Mesothelial cell of epicardium (in vitro differentiated cells): ENCODE data around the gene MPDZ. TPM values are rescaled to one million over a fixed set of nuclear protein-coding genes. Genes with fewer than 3 reads are reported as not detected.
A peak's percentile ranks its signal among the peaks of the same experiment; 100 is the strongest.

Experiments
- DNase-seq, 2 experiments: peaks; one replicate each; pipeline ENCODE4 v3.0.0; 2021; ENCODE audit warnings: low spot score in 2 of 2; ENCODE audit not compliant: unreplicated experiment in 2 of 2
- H3K27ac Mint-ChIP-seq: 2 replicates; pipeline ENCODE4 v1.8.0; 2021; ENCODE audit warnings: mixed read lengths
- H3K27me3 Mint-ChIP-seq: 2 replicates; pipeline ENCODE4 v1.8.0; 2021; ENCODE audit warnings: low read depth, mixed read lengths
- H3K36me3 Mint-ChIP-seq: 2 replicates; pipeline ENCODE4 v1.8.0; 2021; ENCODE audit warnings: mixed read lengths
- H3K4me1 Mint-ChIP-seq: 2 replicates; pipeline ENCODE4 v1.8.0; 2021; ENCODE audit warnings: mixed read lengths
- H3K4me3 Mint-ChIP-seq: 2 replicates; pipeline ENCODE4 v1.8.0; 2021; ENCODE audit warnings: mild to moderate bottlenecking, moderate library complexity, mixed read lengths
- H3K9me3 Mint-ChIP-seq: 2 replicates; pipeline ENCODE4 v1.8.0; 2021; ENCODE audit warnings: mixed read lengths
- CTCF ChIP-seq: fragments of 200-600 bp; sonication (generic); IDR thresholded peaks from one replicate; pipeline ENCODE4 v1.5.0; 2021; ENCODE audit warnings: antibody characterized with exemption; ENCODE audit not compliant: unreplicated experiment
- total RNA-seq: library from RNA; stranded (reverse); gene quantifications from 3 replicates; pipeline ENCODE4 v1.2.1, GENCODE V29; 2021

Gene MPDZ
- total RNA-seq, 1 donor from 2014 or later: 187 TPM

GRCh38 chr9:13113216-13113615 is 166.3 kb downstream of the MPDZ start:
- H3K4me3 Mint-ChIP-seq: no peak overlapping the region
- H3K27ac Mint-ChIP-seq: no peak overlapping the region
- DNase-seq: no peak
- TF ChIP-seq CTCF: no peak
- no peaks in the 10 kb centered on the region for H3K27me3 Mint-ChIP-seq
- peaks cover 11% of the 10 kb centered on the region for H3K4me1 Mint-ChIP-seq
- peaks cover 53% of the 10 kb centered on the region for H3K36me3 Mint-ChIP-seq
- no peaks in the 10 kb centered on the region for H3K9me3 Mint-ChIP-seq

- no peak for TF ChIP-seq CTCF
- no peaks in the 10 kb centered on the region for H3K9me3 Mint-ChIP-seq
- peaks cover 11% of the 10 kb centered on the region for H3K4me1 Mint-ChIP-seq
- H3K27me3 Mint-ChIP-seq: no peaks in the 10 kb centered on the region
- no peak for DNase-seq
- H3K27ac Mint-ChIP-seq: peak overlapping the region; percentile 39
- no peak overlapping the region for H3K4me3 Mint-ChIP-seq
- H3K36me3 Mint-ChIP-seq: peaks cover 54% of the 10 kb centered on the region
Observed at GRCh38 chr9:13111778-13112177, 167.7 kb downstream of the MPDZ start.

- TF ChIP-seq CTCF: no peak
- Mint-ChIP-seq H3K4me3 (no peak overlapping the region), H3K27ac (peak overlapping the region; percentile 69), H3K27me3 (no peaks in the 10 kb centered on the region), H3K4me1 (peaks cover 11% of the 10 kb centered on the region), H3K9me3 (no peaks in the 10 kb centered on the region), H3K36me3 (peaks cover 59% of the 10 kb centered on the region)
- no peak for DNase-seq
Observed at GRCh38 chr9:13110766-13111417, 168.6 kb downstream of the MPDZ start.

GRCh38 chr9:13109781-13110180 is 169.7 kb downstream of the MPDZ start:
- Mint-ChIP-seq H3K27ac (peak overlapping the region; percentile 31), H3K27me3 (no peaks in the 10 kb centered on the region), H3K36me3 (peaks cover 60% of the 10 kb centered on the region), H3K9me3 (no peaks in the 10 kb centered on the region), H3K4me1 (peaks cover 11% of the 10 kb centered on the region), H3K4me3 (no peak overlapping the region)
- no peak for DNase-seq
- TF ChIP-seq CTCF: no peak

- Mint-ChIP-seq H3K4me1 (peaks cover 23% of the 10 kb centered on the region), H3K4me3 (no peak overlapping the region), H3K36me3 (peaks cover 57% of the 10 kb centered on the region), H3K9me3 (peaks cover 3% of the 10 kb centered on the region), H3K27ac (no peak overlapping the region), H3K27me3 (no peaks in the 10 kb centered on the region)
- DNase-seq: no peak
- no peak for TF ChIP-seq CTCF
Observed at GRCh38 chr9:13107008-13107407, 172.5 kb downstream of the MPDZ start.
